GM11168 (cell line): ENCODE results near the gene GRIN2A.

Experiments used
- in situ Hi-C: fragments of 300-500 bp; cut with MboI; formaldehyde crosslinking; loops from one replicate; pipeline ENCODE4 v1.12.0; 2022; ENCODE audit warnings: low sequenced_read_pairs; ENCODE audit not compliant: unreplicated experiment

The GRIN2A gene

DNA sequence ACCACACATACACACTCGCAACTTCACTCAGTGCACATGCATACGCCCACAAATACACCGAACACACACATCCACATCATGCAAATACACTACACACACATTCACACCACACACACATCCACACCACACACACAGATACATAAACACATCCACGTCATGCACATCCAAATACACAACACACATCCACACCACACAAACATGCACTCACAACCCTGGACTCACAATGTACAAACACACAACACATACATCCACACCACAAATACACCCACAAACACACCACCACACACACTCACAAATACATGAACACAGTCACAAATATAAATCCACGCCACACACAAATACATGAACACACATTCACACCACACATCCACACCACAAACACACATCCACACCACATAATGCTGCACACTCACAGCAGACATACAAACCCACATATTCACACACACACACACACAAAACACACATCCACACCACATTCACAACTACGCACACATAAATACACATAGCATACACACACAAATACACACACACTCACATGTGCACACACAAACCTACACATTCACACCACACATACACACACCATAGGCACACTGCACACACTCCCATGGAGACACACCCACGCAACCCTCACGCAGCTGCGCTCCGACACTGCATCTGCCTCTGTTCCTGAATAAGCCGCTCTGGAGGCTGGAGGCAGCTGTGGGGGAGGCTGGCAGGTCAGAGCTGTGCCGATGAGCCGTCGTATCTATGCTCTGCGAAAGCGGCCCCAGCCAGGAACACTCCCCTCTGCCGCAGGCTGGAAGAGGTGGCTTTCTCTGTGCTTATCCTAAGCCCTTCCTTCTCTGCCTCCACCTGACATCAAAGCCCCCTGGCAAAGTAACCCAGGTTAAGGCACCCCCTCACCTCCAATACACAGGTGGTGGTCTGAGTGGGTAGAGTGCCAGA, 141.8 kb downstream of the GRIN2A start:
- in situ Hi-C loops, result no loop called here

DNA sequence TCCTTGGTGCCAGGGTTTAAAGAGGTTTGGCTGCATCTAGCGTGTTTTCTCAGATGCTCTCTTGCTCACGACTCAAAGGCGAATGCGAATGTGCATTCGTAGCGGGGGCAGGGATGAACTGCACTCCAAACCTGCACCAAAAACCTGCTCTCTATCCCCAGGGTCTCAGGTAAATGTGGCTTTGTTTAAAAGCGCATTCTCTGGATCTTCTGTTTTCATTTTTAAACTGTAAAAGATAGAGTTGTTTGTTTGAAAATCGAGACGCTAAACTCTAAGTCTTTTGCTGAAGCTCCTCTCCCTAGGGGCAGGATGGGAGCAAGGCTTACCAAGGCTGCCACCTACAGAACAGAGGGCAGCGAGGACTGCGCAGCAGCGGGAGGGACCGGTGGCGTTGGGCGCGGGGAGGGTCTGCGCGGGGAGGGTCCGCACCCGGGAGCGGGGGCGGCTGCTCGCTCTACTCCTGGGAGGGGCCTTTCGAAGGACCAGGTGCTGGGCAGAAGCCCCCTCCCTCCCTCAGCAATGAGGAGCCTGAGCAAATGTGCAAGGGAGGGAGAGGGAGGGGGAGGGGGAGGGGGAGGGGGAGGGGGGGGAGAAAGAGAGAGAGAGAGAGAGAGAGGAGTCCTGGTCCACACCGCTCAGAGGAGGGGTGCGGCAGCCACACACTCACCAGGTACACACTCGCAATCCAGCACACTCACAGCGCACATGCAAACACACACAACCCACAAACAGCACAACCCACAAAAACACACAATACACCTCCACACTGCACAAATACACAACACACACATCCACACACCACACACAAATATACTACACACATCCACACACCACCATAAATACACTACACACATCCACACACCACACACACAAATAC, 142.8 kb downstream of the GRIN2A start:
- in situ Hi-C loops, result no loop called here

DNA sequence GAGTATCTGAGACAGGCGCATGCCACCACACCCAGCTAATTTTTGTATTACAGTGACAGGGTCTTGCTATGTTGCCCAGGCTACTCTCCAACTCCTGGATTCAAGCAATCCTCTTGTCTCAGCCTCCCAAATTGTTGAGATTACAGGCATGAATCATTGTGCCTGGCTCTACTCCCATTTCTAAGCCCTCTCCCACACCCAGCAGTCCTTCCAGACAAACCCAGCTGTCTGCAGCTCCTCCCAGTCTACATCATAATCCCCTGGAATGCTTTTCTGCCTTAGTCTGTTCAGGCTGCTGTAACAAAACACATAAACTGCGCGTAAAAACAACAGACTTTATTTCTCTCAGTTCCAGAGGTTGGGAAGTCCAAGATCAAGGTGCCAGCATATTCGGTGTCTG, 144.5 kb downstream of the GRIN2A start:
- in situ Hi-C loops, result no loop called here

DNA sequence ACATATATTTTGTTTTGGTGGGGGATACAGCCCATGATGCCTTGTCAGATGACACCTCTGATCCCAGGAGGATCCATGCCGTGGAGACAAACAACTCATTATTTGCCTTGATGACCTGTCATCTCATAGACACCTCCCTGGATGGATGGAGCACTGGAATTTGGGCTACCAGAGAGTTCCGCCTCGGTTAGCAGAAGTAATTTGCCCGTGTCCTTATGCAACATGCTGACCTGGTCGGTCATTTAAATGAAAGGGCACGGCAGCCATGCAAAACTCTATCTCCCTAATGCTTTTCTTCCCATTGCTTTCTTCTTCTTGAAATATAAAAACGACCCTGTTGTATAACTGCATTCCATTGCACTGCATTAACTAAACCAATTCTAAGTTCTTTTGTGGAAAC, 145.3 kb downstream of the GRIN2A start:
- in situ Hi-C loops, result no loop called here

DNA sequence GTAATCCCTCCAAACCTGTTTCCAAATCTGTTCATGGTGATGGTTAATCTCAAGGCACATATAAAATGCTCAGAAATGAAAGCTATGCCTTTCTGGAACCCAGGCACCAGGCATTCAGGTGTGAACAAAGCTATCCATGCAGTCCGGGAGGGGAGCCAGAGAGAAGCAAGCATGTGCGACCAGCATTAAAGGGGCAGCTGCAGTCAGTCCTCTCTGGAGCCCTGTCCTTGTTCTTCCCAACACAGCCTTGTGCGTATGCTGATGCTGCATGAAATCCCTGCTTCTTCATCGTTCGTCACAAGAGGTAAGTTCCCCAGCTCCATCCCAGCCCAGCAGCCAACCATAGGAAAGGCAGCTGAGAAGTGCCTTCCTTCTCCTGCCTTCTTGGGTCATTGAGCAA, 148.7 kb downstream of the GRIN2A start:
- in situ Hi-C loops, result no loop called here

DNA sequence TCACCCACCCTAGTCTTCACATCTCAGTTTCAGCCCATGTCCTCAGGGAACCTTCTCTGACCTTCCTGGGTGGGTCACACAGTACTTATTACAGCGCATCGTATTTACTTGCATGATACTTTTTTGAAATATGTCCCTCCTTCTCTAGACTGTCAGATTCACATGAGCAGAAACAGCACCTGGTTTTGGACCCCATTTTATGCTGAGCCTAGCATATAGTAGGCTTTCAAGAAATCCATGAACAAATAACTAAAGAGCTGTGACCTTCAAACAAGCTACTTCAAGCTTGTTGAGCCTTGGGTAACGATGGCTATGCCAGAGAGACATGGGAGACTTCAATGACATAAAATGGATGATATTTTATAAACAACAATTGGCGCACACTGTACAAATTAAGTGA, 150.3 kb downstream of the GRIN2A start:
- in situ Hi-C loops, result no loop called here

DNA sequence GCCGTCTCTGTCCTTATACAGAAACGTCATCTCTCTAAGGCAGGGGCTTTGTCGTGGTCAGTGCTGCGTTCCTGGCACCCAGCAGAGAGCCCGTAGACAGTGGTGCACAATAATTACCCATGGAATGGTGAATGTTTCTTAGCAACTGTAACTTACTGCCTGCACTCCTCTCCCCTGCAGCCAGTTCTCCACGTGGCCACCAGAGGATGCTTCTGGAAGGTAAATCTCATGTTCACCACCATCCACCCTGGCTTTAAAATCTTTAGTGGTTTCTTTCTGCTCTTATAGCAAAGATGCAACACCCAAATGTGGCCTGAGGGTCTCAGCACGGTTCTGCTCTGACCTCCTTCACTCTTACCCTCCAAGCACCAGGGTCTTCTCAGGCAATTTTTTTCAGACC, 150.8 kb downstream of the GRIN2A start:
- in situ Hi-C loops, result no loop called here

DNA sequence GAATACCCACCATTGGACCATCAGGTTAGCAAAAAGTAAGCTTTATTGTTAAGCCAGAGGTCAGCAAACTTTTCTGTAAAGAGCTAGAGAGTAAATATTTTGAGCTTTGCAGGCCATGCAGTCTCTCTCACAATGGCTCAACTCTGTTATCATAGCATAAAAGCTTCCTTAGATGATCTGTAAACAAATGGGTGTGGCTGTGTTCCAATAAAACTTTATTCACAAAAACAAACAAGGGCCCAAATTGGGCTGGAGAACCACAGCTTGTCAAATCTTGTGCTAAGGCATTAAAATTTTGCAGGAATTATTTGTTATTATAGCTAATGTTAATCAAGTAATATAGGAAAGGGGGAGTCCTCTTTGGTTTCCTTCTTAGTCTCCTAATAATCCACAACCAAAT, 153.6 kb downstream of the GRIN2A start:
- in situ Hi-C loops, result no loop called here

DNA sequence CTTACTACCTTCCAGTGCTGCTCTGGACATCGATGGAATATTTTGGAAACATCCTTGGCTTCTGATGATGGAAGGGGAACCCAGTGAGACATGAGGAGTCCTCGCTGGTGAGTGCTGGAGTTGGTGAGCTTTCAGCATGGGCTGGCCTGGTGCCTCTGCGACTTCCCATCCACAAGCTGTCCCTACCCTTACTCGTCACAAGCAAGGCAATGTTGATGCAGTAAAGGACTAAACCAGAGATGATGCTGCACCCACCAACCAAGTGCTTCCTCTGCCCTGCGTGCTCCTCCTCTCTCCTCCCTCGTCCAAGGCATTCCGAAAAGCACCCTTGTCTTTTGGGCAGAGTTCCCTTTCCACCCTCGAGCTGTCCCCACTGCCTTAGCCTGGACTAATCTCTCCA, 154.7 kb downstream of the GRIN2A start:
- in situ Hi-C loops, result no loop called here

DNA sequence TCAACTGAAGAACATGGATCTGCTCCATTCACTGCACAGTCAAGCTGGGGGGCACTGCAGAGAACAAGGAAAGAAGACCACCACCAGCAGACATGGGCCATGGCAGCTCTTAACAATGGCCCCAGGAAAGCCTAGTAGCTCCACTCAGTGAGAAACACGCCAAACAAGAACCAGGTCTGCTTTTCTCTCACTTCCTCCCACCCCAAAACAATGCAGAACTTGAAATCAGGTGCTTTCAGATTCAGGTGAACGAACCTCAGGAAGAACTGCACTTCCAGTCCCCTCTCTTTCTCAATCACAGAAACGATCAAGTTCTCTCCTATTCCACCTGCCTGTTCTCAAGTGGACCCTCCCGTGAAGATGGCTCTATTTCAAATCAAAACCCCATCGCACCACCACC, 155.6 kb downstream of the GRIN2A start:
- in situ Hi-C loops, result no loop called here

DNA sequence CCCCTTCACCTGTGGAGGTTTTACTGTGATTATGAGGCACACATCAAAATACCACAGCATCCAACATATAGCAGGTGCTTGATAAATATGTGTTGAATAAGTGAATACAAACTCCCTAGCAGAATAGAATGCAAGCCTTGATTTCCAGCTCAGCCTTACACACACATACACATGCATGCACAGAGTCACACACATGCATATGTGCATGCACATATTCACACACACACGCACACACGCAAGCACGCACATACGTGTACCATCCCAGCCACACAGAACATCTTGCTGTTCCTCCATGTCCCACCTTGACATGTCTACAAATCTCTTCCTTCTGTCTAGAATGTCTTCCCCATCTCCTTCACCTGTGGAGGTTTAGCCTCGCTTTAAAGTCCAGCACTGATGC, 160.1 kb downstream of the GRIN2A start:
- in situ Hi-C loops, result no loop called here

DNA sequence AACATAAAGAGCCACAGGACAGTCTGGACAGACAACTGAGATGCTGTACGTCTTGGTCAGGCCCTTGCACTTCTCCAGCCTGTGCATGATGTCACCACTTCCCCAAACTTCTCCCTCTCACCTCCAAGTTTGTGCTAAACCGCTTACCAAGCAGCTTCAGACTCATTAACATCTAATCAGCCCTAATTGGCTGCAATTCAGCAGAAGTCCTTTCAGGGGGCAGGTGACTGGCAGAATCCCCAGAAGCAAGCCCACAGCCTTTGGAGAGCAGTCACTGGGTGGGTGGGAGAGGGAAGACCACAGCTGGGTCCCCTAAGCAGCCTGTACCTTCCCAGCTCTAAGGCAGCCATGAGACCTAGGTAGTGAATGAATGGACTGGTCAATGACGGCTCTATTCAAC, 161.4 kb downstream of the GRIN2A start:
- in situ Hi-C loops, result no loop called here

DNA sequence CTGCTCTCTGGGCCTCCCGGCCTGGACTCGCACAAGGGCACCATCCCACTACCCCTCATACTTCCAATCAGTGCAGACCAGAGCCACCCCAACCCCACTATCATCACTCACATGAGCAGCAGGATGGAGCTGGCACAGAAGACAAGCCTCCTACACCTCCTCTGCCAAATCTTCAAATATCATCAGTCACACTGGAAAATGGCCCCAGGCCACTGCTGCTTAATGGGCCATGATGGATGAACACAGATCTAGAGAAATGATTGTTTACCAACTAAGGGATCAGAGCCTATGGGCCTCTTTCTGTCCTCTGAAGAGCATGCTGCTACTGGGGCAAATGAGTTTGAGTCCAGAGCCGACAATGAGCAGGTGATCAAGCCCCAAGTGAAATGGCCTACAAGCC, 165.5 kb downstream of the GRIN2A start:
- in situ Hi-C loops, result no loop called here

DNA sequence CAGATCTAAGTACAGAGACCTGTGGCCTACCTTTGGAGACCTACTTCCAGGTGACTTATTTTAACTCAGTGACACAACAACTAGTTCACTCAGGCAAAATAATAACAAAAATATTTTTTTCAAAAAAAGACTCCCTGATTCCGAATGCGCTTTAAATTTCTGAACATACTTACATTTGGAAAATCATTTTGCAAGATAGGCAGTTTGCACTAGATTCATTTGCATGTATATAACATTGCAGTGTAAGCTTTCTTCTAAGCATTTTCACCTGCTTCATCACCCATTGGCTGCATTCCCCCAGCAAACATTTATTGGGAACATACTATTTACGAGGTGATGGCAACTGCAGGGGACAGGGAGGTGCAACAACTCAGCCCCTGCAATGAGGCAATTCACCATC, 166.8 kb downstream of the GRIN2A start:
- in situ Hi-C loops, result no loop called here

DNA sequence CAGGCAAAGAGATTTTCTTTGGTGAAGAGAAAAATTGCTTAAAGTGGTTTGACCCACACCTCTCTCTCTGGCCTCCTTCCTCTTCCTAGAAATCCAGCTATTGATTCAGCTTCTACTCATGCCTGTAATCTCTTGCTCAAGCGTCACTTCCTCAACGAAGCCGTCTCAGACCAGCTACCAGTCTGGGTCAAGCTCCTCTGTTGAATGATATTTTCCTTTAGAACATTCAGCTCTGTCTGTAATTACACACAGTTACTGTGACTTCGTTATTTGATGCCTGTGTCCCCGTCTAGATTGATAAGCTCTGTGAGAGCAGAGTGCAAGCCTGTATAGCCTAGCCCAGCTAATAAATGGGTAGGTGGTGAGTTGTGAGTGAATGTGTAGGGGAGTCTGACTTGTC, 168.5 kb downstream of the GRIN2A start:
- in situ Hi-C loops, result no loop called here

DNA sequence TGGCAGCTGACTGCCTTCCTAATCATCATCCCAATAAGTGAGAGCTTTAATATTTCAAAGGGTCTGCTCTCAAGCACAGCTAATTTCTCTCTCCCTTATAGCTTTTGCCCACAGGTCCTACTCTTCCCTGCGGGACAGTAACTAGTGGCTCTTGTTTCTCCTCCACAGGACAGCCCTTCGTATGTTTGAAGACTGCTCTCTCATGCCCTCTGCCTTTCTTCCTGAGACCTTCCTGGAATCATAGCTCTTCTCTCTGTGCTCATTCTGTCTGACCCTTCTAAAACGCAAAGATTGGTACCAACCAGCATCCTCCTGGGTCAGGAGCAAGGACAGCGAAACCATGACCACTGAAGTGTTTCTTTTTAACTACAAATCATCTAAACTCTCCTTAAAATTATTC, 168.9 kb downstream of the GRIN2A start:
- in situ Hi-C loops, result no loop called here

DNA sequence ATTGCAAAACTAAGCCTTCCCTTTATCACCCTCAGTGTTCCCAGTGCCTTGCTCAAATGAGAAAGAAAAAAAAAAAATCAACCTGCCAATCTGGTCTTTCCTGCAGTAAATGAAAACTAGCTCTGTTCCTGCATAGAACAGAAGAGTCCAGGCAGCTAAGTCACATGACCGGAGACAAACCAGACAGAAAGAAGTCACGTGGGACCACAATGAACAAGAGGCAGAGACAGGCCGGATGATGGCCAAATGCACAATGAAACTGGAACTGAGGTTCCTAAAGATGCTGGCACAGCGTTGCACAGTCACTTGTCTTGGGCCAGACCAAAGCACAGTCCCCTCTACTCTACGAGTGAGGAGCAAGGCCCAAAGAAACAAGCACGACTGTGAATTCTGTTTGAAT, 172.5 kb downstream of the GRIN2A start:
- in situ Hi-C loops, result no loop called here

DNA sequence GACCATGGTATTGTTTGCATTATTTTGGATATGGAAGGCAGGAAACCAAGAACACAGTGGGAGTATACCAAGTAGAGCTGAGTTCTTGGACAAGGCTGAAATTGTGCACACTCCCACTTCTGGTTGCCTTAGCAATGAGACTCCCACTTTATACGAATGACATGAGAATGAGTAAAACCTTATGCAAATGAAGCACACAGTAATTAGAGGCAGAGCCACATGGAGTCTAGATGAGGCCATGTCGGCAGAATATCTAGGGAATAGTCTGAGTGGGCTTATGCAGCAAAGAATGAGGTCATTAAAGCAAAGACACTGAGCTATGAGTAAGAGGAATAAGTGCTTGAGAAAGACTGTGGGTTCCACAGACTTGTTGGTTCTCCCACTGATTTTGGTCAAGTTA, 178.7 kb downstream of the GRIN2A start:
- in situ Hi-C loops, result no loop called here

DNA sequence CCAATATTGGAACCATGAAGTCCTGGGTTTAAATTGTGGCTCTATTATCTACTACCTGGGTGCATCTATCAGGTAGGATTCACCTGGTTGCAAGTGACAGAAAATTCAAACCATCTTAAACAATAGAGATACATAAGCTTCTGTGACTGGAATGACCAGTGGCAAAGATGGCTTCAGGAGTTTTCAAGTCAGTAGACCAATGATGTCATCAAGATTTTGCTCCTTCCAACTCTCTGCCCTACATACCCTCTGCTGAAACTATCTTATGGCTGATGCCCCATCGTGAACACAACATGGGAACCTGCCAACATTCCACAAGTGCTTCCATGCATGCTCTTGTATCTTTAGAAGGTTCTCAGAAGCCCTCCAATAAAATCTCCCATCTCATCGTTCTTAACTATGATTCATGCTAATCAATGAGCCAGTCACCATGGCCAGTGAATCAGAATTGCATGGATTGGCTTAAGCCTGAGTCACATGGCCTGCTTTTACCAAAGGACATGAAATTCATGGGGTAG, 180.9 kb downstream of the GRIN2A start:
- in situ Hi-C loops, result no loop called here

DNA sequence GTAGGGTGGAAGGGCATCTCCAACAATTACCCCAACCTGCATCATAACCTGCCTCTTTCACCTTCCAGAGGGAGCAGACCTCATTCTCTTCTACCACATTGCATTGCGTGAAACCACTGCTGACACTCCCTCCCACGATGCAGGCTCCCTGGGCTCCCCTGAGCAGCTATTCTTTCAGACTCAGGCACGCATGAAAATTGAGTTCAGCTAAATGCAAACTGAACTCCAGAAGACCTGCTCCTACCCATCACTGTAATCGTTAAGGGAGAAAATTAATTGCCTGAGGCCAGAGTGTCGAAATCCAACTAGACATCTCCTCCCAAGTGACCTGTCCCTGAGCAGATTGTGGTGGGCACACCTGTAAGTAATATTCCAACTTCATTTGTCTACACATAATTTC, 186.0 kb downstream of the GRIN2A start:
- in situ Hi-C loops, result no loop called here

DNA sequence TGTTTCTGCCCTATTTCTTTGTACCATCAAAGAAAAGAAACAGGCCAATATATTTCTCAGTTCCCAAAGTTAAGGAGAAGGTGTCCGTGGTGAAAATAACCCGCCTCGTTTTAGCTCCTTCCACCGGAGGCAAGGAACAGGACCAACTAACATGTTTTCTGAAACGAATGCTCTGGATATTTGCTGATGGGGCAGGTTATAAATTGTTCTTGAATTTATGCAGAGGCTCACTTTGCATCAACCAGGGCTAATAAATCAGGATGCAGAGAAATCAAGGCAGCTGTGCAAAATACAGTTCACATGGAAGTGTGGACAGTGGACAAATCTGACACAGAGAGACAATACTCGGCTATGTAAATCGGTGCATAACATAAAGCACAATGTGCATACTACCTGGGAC, 189.8 kb downstream of the GRIN2A start:
- in situ Hi-C loops, result no loop called here
